Vagina (tissue), 2 donors: ENCODE measurements around the gene FLT4. TPM values are rescaled to one million over a fixed set of nuclear protein-coding genes. Genes with fewer than 3 reads are reported as not detected.
A peak's percentile ranks its signal among the peaks of the same experiment; 100 is the strongest.

Experiments
- DNase-seq, 2 donors: peaks; one replicate each; pipeline ENCODE4 v3.0.0-alpha.2; 2017; ENCODE audit errors: extremely low spot score in 2 of 2
- H3K27ac ChIP-seq: fragments of 200-600 bp; sonication (generic); one replicate; pipeline ENCODE4 v1.5.1; 2019
- H3K27me3 ChIP-seq: fragments of 200-600 bp; sonication (generic); one replicate; pipeline ENCODE4 v1.5.1; 2019
- H3K36me3 ChIP-seq, 2 donors: fragments of 200-600 bp; sonication (generic); one replicate each; pipeline ENCODE4 v1.5.1; 2017 to 2019
- H3K4me1 ChIP-seq: fragments of 200-600 bp; sonication (generic); one replicate; pipeline ENCODE4 v1.5.1; 2019
- H3K4me3 ChIP-seq, 2 donors: fragments of 200-600 bp; sonication (generic); 1 replicate in 1 of 2; 2 replicates in 1 of 2; pipeline ENCODE4 v1.5.1; 2016 to 2019
- H3K9me3 ChIP-seq: fragments of 200-600 bp; sonication (generic); one replicate; pipeline ENCODE4 v1.5.1; 2019
- CTCF ChIP-seq, 3 experiments: fragments of 450-650 bp in 2 of 3; fragments of 200-600 bp in 1 of 3; sonication (generic) in 1 of 3; IDR thresholded peaks; one replicate each; pipeline ENCODE4 v1.5.1; 2017 to 2019; ENCODE audit warnings: antibody characterized with exemption in 3 of 3, mild to moderate bottlenecking in 2 of 3, moderate library complexity in 2 of 3
- POLR2A ChIP-seq, 2 donors: fragments of 450-650 bp; IDR thresholded peaks; one replicate each; pipeline ENCODE4 v1.6.1; 2017; ENCODE audit warnings: antibody characterized with exemption in 2 of 2, mild to moderate bottlenecking in 2 of 2, moderate library complexity in 2 of 2
- POLR2AphosphoS5 ChIP-seq, 2 donors: sonication (generic); formaldehyde crosslinking; IDR thresholded peaks; one replicate each; pipeline ENCODE4 v1.9.0; 2017; ENCODE audit warnings: antibody characterized with exemption in 2 of 2, mild to moderate bottlenecking in 2 of 2, low read depth in 1 of 2; ENCODE audit not compliant: insufficient read depth in 1 of 2
- intact Hi-C: fragments of 100-400 bp; cut with DNase I; formaldehyde crosslinking; loops from one replicate; pipeline ENCODE4 v1.15.1; 2023
- total RNA-seq: library from RNA; depleted of rRNA; stranded (reverse); fragments of >200 nt; gene quantifications from one replicate; pipeline ENCODE4 v1.2.3, GENCODE V29; 2016

The FLT4 gene
- total RNA-seq, 1 donor from 2014 or later, result 20.9 TPM

- H3K9me3 ChIP-seq, result no peaks in the 10 kb centered on the region
- no peaks in the 10 kb centered on the region for H3K27me3 ChIP-seq
- H3K27ac ChIP-seq, result no peak overlapping the region
- H3K4me1 ChIP-seq, result no peaks in the 10 kb centered on the region
- intact Hi-C loops, result no loop called here
- no peak overlapping the region for H3K4me3 ChIP-seq
- DNase-seq, result peak in 1 of 2 donors; percentile 77
- no peak for TF ChIP-seq POLR2AphosphoS5 (IDR thresholded peaks at IDR 0.05; ENCODE audit: insufficient read depth in 1 of 2, low read depth in 1 of 2)
- TF ChIP-seq POLR2A (IDR thresholded peaks at IDR 0.05), result no peak
- TF ChIP-seq CTCF (IDR thresholded peaks at IDR 0.05), result no peak
- no peaks in the 10 kb centered on the region for H3K36me3 ChIP-seq
Measured at GRCh38 chr5:180598316-180598701, 51.1 kb downstream of the FLT4 start.

GRCh38 chr5:180596668-180597231 is 52.6 kb downstream of the FLT4 start:
- Histone ChIP-seq H3K27me3 (no peaks in the 10 kb centered on the region), H3K27ac (no peak overlapping the region), H3K4me1 (no peaks in the 10 kb centered on the region), H3K36me3 (no peaks in the 10 kb centered on the region), H3K9me3 (no peaks in the 10 kb centered on the region), H3K4me3 (no peak overlapping the region)
- DNase-seq, result no peak
- intact Hi-C loops, result no loop called here
- TF ChIP-seq POLR2A (IDR thresholded peaks at IDR 0.05), result no peak
- no peak for TF ChIP-seq CTCF (IDR thresholded peaks at IDR 0.05)
- TF ChIP-seq POLR2AphosphoS5 (IDR thresholded peaks at IDR 0.05; ENCODE audit: insufficient read depth in 1 of 2, low read depth in 1 of 2), result no peak

GRCh38 chr5:180596115-180596667 is 53.2 kb downstream of the FLT4 start:
- no peaks in the 10 kb centered on the region for H3K27me3 ChIP-seq
- H3K36me3 ChIP-seq, result no peaks in the 10 kb centered on the region
- H3K4me1 ChIP-seq, result peaks cover 6% of the 10 kb centered on the region
- no peaks in the 10 kb centered on the region for H3K9me3 ChIP-seq
- no peak overlapping the region for H3K27ac ChIP-seq
- intact Hi-C loops, result no loop called here
- TF ChIP-seq POLR2A (IDR thresholded peaks at IDR 0.05), result no peak
- no peak for TF ChIP-seq POLR2AphosphoS5 (IDR thresholded peaks at IDR 0.05; ENCODE audit: insufficient read depth in 1 of 2, low read depth in 1 of 2)
- no peak for TF ChIP-seq CTCF (IDR thresholded peaks at IDR 0.05)
- H3K4me3 ChIP-seq, result no peak overlapping the region
- no peak for DNase-seq

GRCh38 chr5:180595381-180596114 is 53.9 kb downstream of the FLT4 start:
- TF ChIP-seq CTCF (IDR thresholded peaks at IDR 0.05) (no peak), POLR2AphosphoS5 (IDR thresholded peaks at IDR 0.05; ENCODE audit: insufficient read depth in 1 of 2, low read depth in 1 of 2) (no peak), POLR2A (IDR thresholded peaks at IDR 0.05) (no peak)
- Histone ChIP-seq H3K4me1 (peaks cover 12% of the 10 kb centered on the region), H3K27me3 (no peaks in the 10 kb centered on the region), H3K27ac (no peak overlapping the region), H3K36me3 (no peaks in the 10 kb centered on the region), H3K9me3 (no peaks in the 10 kb centered on the region), H3K4me3 (no peak overlapping the region)
- intact Hi-C loops, result no loop called here
- peak in 1 of 2 donors; percentile 76 for DNase-seq

GRCh38 chr5:180595046-180595379 is 54.4 kb downstream of the FLT4 start:
- H3K36me3 ChIP-seq, result no peaks in the 10 kb centered on the region
- no peak overlapping the region for H3K4me3 ChIP-seq
- TF ChIP-seq POLR2AphosphoS5 (IDR thresholded peaks at IDR 0.05; ENCODE audit: insufficient read depth in 1 of 2, low read depth in 1 of 2), result no peak
- no peak for TF ChIP-seq POLR2A (IDR thresholded peaks at IDR 0.05)
- intact Hi-C loops, result no loop called here
- peaks cover 17% of the 10 kb centered on the region for H3K4me1 ChIP-seq
- peaks cover 3% of the 10 kb centered on the region for H3K27me3 ChIP-seq
- H3K27ac ChIP-seq, result no peak overlapping the region
- H3K9me3 ChIP-seq, result no peaks in the 10 kb centered on the region
- no peak for DNase-seq
